SK-N-SH (cell line): ENCODE data around the gene CST9L. TPM values are rescaled to one million over a fixed set of nuclear protein-coding genes. Genes with fewer than 3 reads are reported as not detected.

Source experiments
- CTCF ChIA-PET: fragments of 300-600, 350-600 bp; formaldehyde crosslinking; extraction: SDS; loops from one replicate; lab custom pipeline; 2021; lab: Yijun Ruan, JAX
- POLR2A ChIA-PET: fragments of 350-600 bp; sonication (Branson Sonifier 250); formaldehyde crosslinking; extraction: SDS; loops from one replicate; lab custom pipeline; 2020; ENCODE audit warnings: antibody characterized with exemption, inconsistent platforms; lab: Yijun Ruan, JAX
- DNase-seq: peaks from one replicate; pipeline ENCODE4 v3.0.0; 2012
- H2AFZ ChIP-seq: fragments of 200-600 bp; sonication (generic); 2 replicates; pipeline ENCODE4 v1.8.1; 2016; ENCODE audit warnings: antibody characterized with exemption, mild to moderate bottlenecking, low read depth
- H3F3A ChIP-seq: fragments of 200-600 bp; sonication (generic); replicated peaks from 2 replicates; pipeline ENCODE3; 2016; ENCODE audit warnings: antibody characterized with exemption, mild to moderate bottlenecking; ENCODE audit not compliant: insufficient read depth
- H3K27ac ChIP-seq, 2 experiments: fragments of 200-500 bp in 1 of 2; fragments of 200-600 bp in 1 of 2; sonication (Bioruptor generic) in 1 of 2; sonication (generic), shearing (Covaris generic) in 1 of 2; 2 replicates each; pipeline versions ENCODE4 v1.5.1 to v1.6.1; 2014 to 2016; ENCODE audit warnings: low read depth in 2 of 2, inconsistent platforms in 1 of 2, low read length in 1 of 2, mild to moderate bottlenecking in 1 of 2, mixed read lengths in 1 of 2
- H3K27me3 ChIP-seq: fragments of 200-600 bp; sonication (generic), shearing (Covaris generic); 2 replicates; pipeline ENCODE4 v1.6.1; 2016; ENCODE audit warnings: mixed run types; ENCODE audit not compliant: insufficient read depth
- H3K36me3 ChIP-seq, 2 experiments: fragments of 200-500 bp in 1 of 2; fragments of 200-600 bp in 1 of 2; sonication (Bioruptor generic) in 1 of 2; sonication (generic) in 1 of 2; replicated peaks in 1 of 2; 2 replicates each; pipeline versions ENCODE3 to v1.5.1; 2014 to 2016; ENCODE audit warnings: low read length in 1 of 2, mild to moderate bottlenecking in 1 of 2; ENCODE audit not compliant: insufficient read depth in 2 of 2, control insufficient read depth in 1 of 2
- H3K4me1 ChIP-seq, 2 experiments: fragments of 200-500 bp in 1 of 2; fragments of 200-600 bp in 1 of 2; sonication (Bioruptor generic) in 1 of 2; sonication (generic), shearing (Covaris generic) in 1 of 2; 2 replicates each; pipeline versions ENCODE4 v1.5.1 to v1.6.1; 2014 to 2016; ENCODE audit warnings: low read depth in 1 of 2, low read length in 1 of 2, mixed run types in 1 of 2; ENCODE audit not compliant: insufficient read depth in 2 of 2, control insufficient read depth in 1 of 2
- H3K4me2 ChIP-seq: fragments of 200-600 bp; sonication (generic), shearing (Covaris generic); 2 replicates; pipeline ENCODE4 v1.6.1; 2017; ENCODE audit warnings: mixed run types
- H3K4me3 ChIP-seq, 2 experiments: fragments of 200-500 bp in 1 of 2; fragments of 200-600 bp in 1 of 2; sonication (Bioruptor generic) in 1 of 2; sonication (generic), shearing (Covaris generic) in 1 of 2; 2 replicates each; pipeline versions ENCODE4 v1.5.1 to v1.8.1; 2014 to 2016; ENCODE audit warnings: low read depth in 2 of 2, inconsistent platforms in 1 of 2, low read length in 1 of 2, mild to moderate bottlenecking in 1 of 2, mixed read lengths in 1 of 2, moderate library complexity in 1 of 2
- H3K79me2 ChIP-seq: fragments of 200-600 bp; sonication (generic); 2 replicates; pipeline ENCODE4 v1.8.1; 2017; ENCODE audit warnings: mild to moderate bottlenecking; ENCODE audit not compliant: insufficient read depth
- H3K9ac ChIP-seq: fragments of 200-600 bp; sonication (generic); 2 replicates; pipeline ENCODE4 v1.6.1; 2017; ENCODE audit warnings: mixed run types
- H3K9me2 ChIP-seq: fragments of 200-600 bp; sonication (generic); 2 replicates; pipeline ENCODE4 v1.6.1; 2017; ENCODE audit warnings: mixed run types
- H3K9me3 ChIP-seq: fragments of 200-600 bp; sonication (generic); 2 replicates; pipeline ENCODE4 v1.6.1; 2017; ENCODE audit warnings: mixed run types, mild to moderate bottlenecking, moderate library complexity
- H4K20me1 ChIP-seq: fragments of 200-600 bp; sonication (generic); 2 replicates; pipeline ENCODE4 v1.6.1; 2017; ENCODE audit warnings: mild to moderate bottlenecking, mixed run types; ENCODE audit not compliant: insufficient read depth
- CHD2 ChIP-seq: fragments of 150-350 bp; IDR thresholded peaks from 2 replicates; pipeline ENCODE4 v1.6.1; 2018; ENCODE audit warnings: low read length; ENCODE audit not compliant: partially characterized antibody
- ELF1 ChIP-seq: IDR thresholded peaks from 2 replicates; pipeline ENCODE4 v1.4.0; 2012
- EP300 ChIP-seq, 2 experiments: IDR thresholded peaks; 2 replicates each; pipeline versions ENCODE4 v1.4.0 to v1.6.1; 2012; ENCODE audit warnings: borderline replicate concordance in 1 of 2, low read depth in 1 of 2, low read length in 1 of 2
- EZH2phosphoT487 ChIP-seq: fragments of 200-600 bp; sonication (generic); IDR thresholded peaks from 2 replicates; pipeline ENCODE4 v1.6.1; 2017; ENCODE audit warnings: low read depth, mixed run types, mild to moderate bottlenecking, antibody characterized with exemption, moderate library complexity, borderline replicate concordance
- MEF2A ChIP-seq: IDR thresholded peaks from 2 replicates; pipeline ENCODE4 v1.4.0; 2012; ENCODE audit warnings: low read depth, borderline replicate concordance
- MXI1 ChIP-seq: IDR thresholded peaks from 2 replicates; pipeline ENCODE4 v1.6.1; 2012; ENCODE audit warnings: mild to moderate bottlenecking, low read depth, low read length, improper control_type of control experiment
- NFIC ChIP-seq: IDR thresholded peaks from 2 replicates; pipeline ENCODE4 v1.4.0; 2012; ENCODE audit warnings: borderline replicate concordance
- NRF1 ChIP-seq: IDR thresholded peaks from 2 replicates; pipeline ENCODE4 v1.6.1; 2012; ENCODE audit warnings: low read depth, mild to moderate bottlenecking, low read length
- PBX3 ChIP-seq: IDR thresholded peaks from 2 replicates; pipeline ENCODE4; 2012
- POLR2AphosphoS5 ChIP-seq: IDR thresholded peaks from 2 replicates; pipeline ENCODE4 v1.6.1; 2012; ENCODE audit warnings: low read depth, low read length
- RCOR1 ChIP-seq: fragments of 150-350 bp; IDR thresholded peaks from 2 replicates; pipeline ENCODE4 v1.6.1; 2017; ENCODE audit warnings: antibody characterized with exemption, low read length
- REST ChIP-seq: IDR thresholded peaks from 2 replicates; pipeline ENCODE4 v1.6.1; 2012; ENCODE audit warnings: mild to moderate bottlenecking, low read depth, low read length, moderate library complexity
- RFX5 ChIP-seq: IDR thresholded peaks from 2 replicates; pipeline ENCODE4 v1.6.1; 2012; ENCODE audit warnings: mild to moderate bottlenecking, improper control_type of control experiment, low read length
- RXRA ChIP-seq: IDR thresholded peaks from 2 replicates; pipeline ENCODE4 v1.4.0; 2012; ENCODE audit warnings: low read depth, mild to moderate bottlenecking, borderline replicate concordance
- SIN3A ChIP-seq: IDR thresholded peaks from 2 replicates; pipeline ENCODE4 v1.6.1; 2012; ENCODE audit warnings: low read depth, mild to moderate bottlenecking, low read length, moderate library complexity, borderline replicate concordance
- TAF1 ChIP-seq: IDR thresholded peaks from 2 replicates; pipeline ENCODE4 v1.6.1; 2012; ENCODE audit warnings: low read depth, mild to moderate bottlenecking, low read length, moderate library complexity, borderline replicate concordance
- TCF12 ChIP-seq: IDR thresholded peaks from 2 replicates; pipeline ENCODE4 v1.4.0; 2012
- TEAD4 ChIP-seq: IDR thresholded peaks from 2 replicates; pipeline ENCODE4 v1.4.0; 2012; ENCODE audit warnings: mild to moderate bottlenecking, borderline replicate concordance; ENCODE audit not compliant: insufficient read depth
- YY1 ChIP-seq: IDR thresholded peaks from 2 replicates; pipeline ENCODE4 v1.4.0; 2012; ENCODE audit warnings: low read depth, mild to moderate bottlenecking
- WGBS: methylation state at CpG from one replicate; pipeline ENCODE4 v1.1.6; 2017; ENCODE audit warnings: low lambda C conversion rate; 5-methylcytosine and 5-hydroxymethylcytosine counted together
- polyA plus RNA-seq, 3 experiments: library from polyadenylated mRNA; depleted of rRNA; stranded (reverse); fragments of >200 nt; gene quantifications; 2 replicates each; pipeline ENCODE4 v1.2.3, GENCODE V29; 2012

Gene CST9L
- polyA plus RNA-seq, 1 of the 3 experiments (the other 2 are of a cell fraction), result not detected

GRCh38 chr20:23547613-23548012 lies 20.7 kb downstream of the CST9L start (continued):
- TF ChIP-seq REST, result no peak

GRCh38 chr20:23546435-23547144 lies 21.7 kb downstream of the CST9L start:
- H3K9ac ChIP-seq, result no peak overlapping the region
- WGBS, result 0% methylated on average over 11 of the region's 12 CpGs
- CTCF ChIA-PET, result no interaction called here

GRCh38 chr20:23544133-23544532 lies 24.2 kb downstream of the CST9L start:
- no peaks in the 10 kb centered on the region for H3K9me3 ChIP-seq
- H3K79me2 ChIP-seq, result no peaks in the 10 kb centered on the region
- ChIA-PET POLR2A (no interaction called here), CTCF (no interaction called here)
- H3K4me3 ChIP-seq, result no peak overlapping the region
- H4K20me1 ChIP-seq, result no peaks in the 10 kb centered on the region
- H3K27me3 ChIP-seq, result no peaks in the 10 kb centered on the region
- no peaks in the 10 kb centered on the region for H3F3A ChIP-seq
- TF ChIP-seq ELF1, result no peak
- no peak for TF ChIP-seq MEF2A
- TF ChIP-seq EP300 (IDR thresholded peaks at IDR 0.05; ENCODE audit: borderline replicate concordance in 1 of 2, low read depth in 1 of 2, low read length in 1 of 2), result no peak
- TF ChIP-seq RCOR1, result no peak
- no peak for TF ChIP-seq EZH2phosphoT487
- TF ChIP-seq TEAD4, result no peak
- TF ChIP-seq PBX3, result no peak
- TF ChIP-seq NFIC, result no peak
- no peak for TF ChIP-seq NRF1
- TF ChIP-seq TCF12, result no peak
- TF ChIP-seq POLR2AphosphoS5, result no peak
- TF ChIP-seq CHD2, result no peak
- TF ChIP-seq RFX5, result no peak
- TF ChIP-seq TAF1, result no peak
- no peak for DNase-seq
- no peak overlapping the region for H3K27ac ChIP-seq
- H2AFZ ChIP-seq, result no peak overlapping the region
- no peaks in the 10 kb centered on the region for H3K9me2 ChIP-seq
- H3K4me2 ChIP-seq, result no peak overlapping the region
- H3K36me3 ChIP-seq, result no peaks in the 10 kb centered on the region
- 8% methylated on average over 5 of the region's 6 CpGs for WGBS
- no peaks in the 10 kb centered on the region for H3K4me1 ChIP-seq
- no peak overlapping the region for H3K9ac ChIP-seq

More at GRCh38 chr20:23546435-23547144, 21.7 kb downstream of the CST9L start:
- H3F3A ChIP-seq, result no peaks in the 10 kb centered on the region
- TF ChIP-seq SIN3A, result no peak
- TF ChIP-seq NRF1, result no peak
- TF ChIP-seq TEAD4, result no peak
- TF ChIP-seq YY1, result no peak
- TF ChIP-seq MXI1, result no peak
- no peak for TF ChIP-seq RXRA
- TF ChIP-seq, all 33 proteins: peak for 0
- H3K9me2 ChIP-seq, result no peaks in the 10 kb centered on the region
- H2AFZ ChIP-seq, result no peak overlapping the region
- H3K27ac ChIP-seq, result no peak overlapping the region
- no peaks in the 10 kb centered on the region for H3K36me3 ChIP-seq
- no peaks in the 10 kb centered on the region for H3K79me2 ChIP-seq
- H3K27me3 ChIP-seq, result no peaks in the 10 kb centered on the region
- H3K9me3 ChIP-seq, result no peaks in the 10 kb centered on the region
- no peaks in the 10 kb centered on the region for H3K4me1 ChIP-seq
- no peaks in the 10 kb centered on the region for H4K20me1 ChIP-seq
- no peak for DNase-seq
- no peak overlapping the region for H3K4me3 ChIP-seq
- POLR2A ChIA-PET, result no interaction called here
- H3K4me2 ChIP-seq, result no peak overlapping the region
